Right atrium auricular region (tissue), 2 donors: ENCODE data around the gene TRUB1. TPM values are rescaled to one million over a fixed set of nuclear protein-coding genes. Genes with fewer than 3 reads are reported as not detected.

Source experiments
- DNase-seq: peaks from one replicate; pipeline ENCODE4 v3.0.0-alpha.2; 2019; ENCODE audit warnings: low spot score
- H3K27ac ChIP-seq, 2 donors: fragments of 200-600 bp; sonication (generic); 1 replicate in 1 of 2; 2 replicates in 1 of 2; pipeline ENCODE4 v1.5.1; 2016 to 2019
- H3K27me3 ChIP-seq, 2 donors: fragments of 200-600 bp; sonication (generic); one replicate each; pipeline versions ENCODE4 v1.5.1 to v1.6.0; 2017 to 2019
- H3K36me3 ChIP-seq: fragments of 200-600 bp; sonication (generic); one replicate; pipeline ENCODE4 v1.5.1; 2016
- H3K4me1 ChIP-seq, 2 donors: fragments of 200-600 bp; sonication (generic); one replicate each; pipeline versions ENCODE4 v1.5.1 to v1.6.0; 2017 to 2019
- H3K4me3 ChIP-seq, 2 donors: fragments of 200-600 bp; sonication (generic); 1 replicate in 1 of 2; 2 replicates in 1 of 2; pipeline ENCODE4 v1.5.1; 2017 to 2019; ENCODE audit warnings: mild to moderate bottlenecking in 1 of 2, moderate library complexity in 1 of 2
- H3K9me3 ChIP-seq, 2 donors: fragments of 200-600 bp; sonication (generic); one replicate each; pipeline ENCODE4 v1.5.1; 2019
- CTCF ChIP-seq, 2 donors: fragments of 200-600 bp; sonication (generic); IDR thresholded peaks; one replicate each; pipeline ENCODE4 v1.5.1; 2019; ENCODE audit warnings: antibody characterized with exemption in 2 of 2
- total RNA-seq, 2 donors: library from RNA; depleted of rRNA; stranded (reverse); fragments of >200 nt; gene quantifications; one replicate each; pipeline ENCODE4 v1.1.0, GENCODE V29; 2016

TRUB1 gene
- total RNA-seq, 2 donors from 2014 or later = 15.3 to 22.9 TPM

GRCh38 chr10:114917927-114918672 is 19.9 kb upstream of the TRUB1 start:
- no peak overlapping the region for H3K4me3 ChIP-seq
- TF ChIP-seq CTCF (IDR thresholded peaks at IDR 0.05) = no peak
- H3K9me3 ChIP-seq = no peaks in the 10 kb centered on the region
- no peak for DNase-seq
- no peaks in the 10 kb centered on the region for H3K36me3 ChIP-seq
- H3K27ac ChIP-seq = no peak overlapping the region
- H3K27me3 ChIP-seq = no peaks in the 10 kb centered on the region
- H3K4me1 ChIP-seq = no peaks in the 10 kb centered on the region

GRCh38 chr10:114920459-114920858 is 17.5 kb upstream of the TRUB1 start:
- TF ChIP-seq CTCF (IDR thresholded peaks at IDR 0.05) = no peak
- Histone ChIP-seq H3K9me3 (no peaks in the 10 kb centered on the region), H3K36me3 (no peaks in the 10 kb centered on the region), H3K27ac (no peak overlapping the region), H3K27me3 (no peaks in the 10 kb centered on the region), H3K4me3 (no peak overlapping the region), H3K4me1 (no peaks in the 10 kb centered on the region)
- no peak for DNase-seq

- no peak for DNase-seq
- Histone ChIP-seq H3K27me3 (no peaks in the 10 kb centered on the region), H3K9me3 (no peaks in the 10 kb centered on the region)
These were observed 16.0 kb upstream of the TRUB1 start for GRCh38 chr10:114922003-114922402.

GRCh38 chr10:114923551-114923950 is 14.4 kb upstream of the TRUB1 start:
- Histone ChIP-seq H3K36me3 (no peaks in the 10 kb centered on the region), H3K9me3 (no peaks in the 10 kb centered on the region), H3K4me1 (peaks cover 0 to 10% of the 10 kb centered on the region in 2 donors), H3K27ac (no peak overlapping the region), H3K4me3 (no peak overlapping the region), H3K27me3 (no peaks in the 10 kb centered on the region)
- TF ChIP-seq CTCF (IDR thresholded peaks at IDR 0.05) = no peak
- no peak for DNase-seq

More at GRCh38 chr10:114922003-114922402, 16.0 kb upstream of the TRUB1 start:
- H3K27ac ChIP-seq = no peak overlapping the region
- H3K4me1 ChIP-seq = peaks cover 0 to 10% of the 10 kb centered on the region in 2 donors
- H3K4me3 ChIP-seq = no peak overlapping the region
- no peaks in the 10 kb centered on the region for H3K36me3 ChIP-seq
- no peak for TF ChIP-seq CTCF (IDR thresholded peaks at IDR 0.05)

GRCh38 chr10:114925587-114926586 is 12.1 kb upstream of the TRUB1 start:
- no peak for DNase-seq
- no peak overlapping the region for H3K27ac ChIP-seq
- H3K27me3 ChIP-seq = no peaks in the 10 kb centered on the region

More at GRCh38 chr10:114925587-114926586, 12.1 kb upstream of the TRUB1 start:
- Histone ChIP-seq H3K36me3 (no peaks in the 10 kb centered on the region), H3K4me1 (peaks cover 0 to 10% of the 10 kb centered on the region in 2 donors), H3K9me3 (no peaks in the 10 kb centered on the region), H3K4me3 (no peak overlapping the region)
- TF ChIP-seq CTCF (IDR thresholded peaks at IDR 0.05) = no peak
